ENCODE measurements around the gene DLX3. TPM values are rescaled to one million over a fixed set of nuclear protein-coding genes. Genes with fewer than 3 reads are reported as not detected.

The DLX3 gene
- total RNA-seq, 1 experiment from 2014 or later: 1.2 TPM

DNA sequence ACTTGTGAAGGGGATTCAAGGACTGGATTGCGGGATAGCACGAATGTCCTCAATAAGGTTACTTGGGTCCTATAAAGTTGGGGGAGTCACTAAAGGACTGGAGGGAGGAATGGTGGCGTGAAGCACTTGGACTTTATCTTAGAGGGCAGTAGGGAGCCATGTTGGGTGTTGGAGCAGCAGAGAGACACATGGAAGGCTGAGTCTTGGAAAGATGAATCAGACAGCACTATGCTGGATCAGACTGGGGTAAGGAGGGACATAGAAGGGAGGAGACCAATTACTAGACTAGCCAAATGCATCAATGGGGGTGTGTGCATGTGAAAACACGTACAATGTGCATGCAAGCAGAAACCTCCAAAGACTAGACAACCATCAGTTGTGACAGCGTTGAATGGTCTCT, 52.1 kb downstream of the DLX3 start:
- no peaks in the 10 kb centered on the region; a peak in 1 of 5 replicates for H3K9me3 Mint-ChIP-seq
- Histone ChIP-seq H3K27ac (ENCODE audit: insufficient read length, low read depth, low read length) (no peak overlapping the region), H3T11ph (ENCODE audit: low read length) (no peak overlapping the region), H3K4ac (ENCODE audit: low read depth, low read length) (no peak overlapping the region), H2BK120ac (ENCODE audit: low read depth, low read length, poor library complexity, severe bottlenecking) (no peak overlapping the region), H3K79me2 (ENCODE audit: insufficient read depth, low read length) (no peaks in the 10 kb centered on the region), H4K8ac (replicated peaks; ENCODE audit: insufficient read length, low read depth, low read length) (no peak overlapping the region), H4K91ac (ENCODE audit: insufficient read length, low read depth, low read length) (no peak overlapping the region), H4K20me1 (ENCODE audit: control insufficient read depth, insufficient read depth, insufficient read length) (no peaks in the 10 kb centered on the region), H3K4me1 (ENCODE audit: insufficient read depth, low read length) (no peaks in the 10 kb centered on the region), H2BK5ac (ENCODE audit: insufficient read length, low read length) (no peak overlapping the region), H3K18ac (ENCODE audit: insufficient read length, low read depth, low read length) (no peak overlapping the region), H3K9me3 (ENCODE audit: control insufficient read depth, low read depth, low read length) (no peaks in the 10 kb centered on the region), H3K23ac (ENCODE audit: insufficient read length, low read depth, low read length) (no peak overlapping the region), H2AFZ (ENCODE audit: low read length) (no peak overlapping the region), H3K23me2 (ENCODE audit: insufficient read length, low read depth, low read length, poor library complexity, severe bottlenecking) (peaks cover 2% of the 10 kb centered on the region), H3K79me1 (ENCODE audit: insufficient read depth, low read depth, low read length, poor library complexity, severe bottlenecking) (no peaks in the 10 kb centered on the region), H3K27me3 (ENCODE audit: insufficient read depth, low read length) (no peaks in the 10 kb centered on the region; the same call in 1 of the 2 replicates), H3K9ac (ENCODE audit: extremely low read depth, insufficient read length, low read length) (no peak overlapping the region), H2BK20ac (ENCODE audit: low read depth, low read length, poor library complexity, severe bottlenecking) (no peak overlapping the region), H3K4me2 (ENCODE audit: insufficient read depth, insufficient read length, low read length) (no peak overlapping the region), H3K14ac (ENCODE audit: insufficient read depth, low read length) (no peak overlapping the region), H2BK12ac (ENCODE audit: insufficient read length, low read depth, low read length) (no peak overlapping the region), H4K5ac (ENCODE audit: insufficient read length, low read depth, low read length) (no peak overlapping the region), H2BK15ac (ENCODE audit: low read depth, low read length) (no peak overlapping the region), H3K56ac (ENCODE audit: insufficient read length, low read depth, low read length) (no peak overlapping the region), H2AK5ac (ENCODE audit: insufficient read length, low read length) (no peak overlapping the region)
- no peak for TF ChIP-seq CTCF (conservative IDR thresholded peaks at IDR 0.05)
- WGBS (ENCODE audit: extremely low coverage, insufficient read length, low lambda C conversion rate): no CpG with 5 or more reads among the region's 5 CpGs
- no peak overlapping the region for H3K4me3 Mint-ChIP-seq
- peaks cover 81% of the 10 kb centered on the region for H3K27me3 Mint-ChIP-seq (ENCODE audit: low read depth)
- H3K4me1 Mint-ChIP-seq: peaks cover 11 to 18% of the 10 kb centered on the region in 2 experiments
- DNase-seq: no peak
- H3K27ac Mint-ChIP-seq: no peak overlapping the region
- no peaks in the 10 kb centered on the region for H3K36me3 Mint-ChIP-seq (ENCODE audit: insufficient read depth in 1 of 3, low read depth in 3 of 3)
